ENCODE data around the gene EEIG1.

The EEIG1 gene

GRCh38 chr9:128005923-128006322, 25.1 kb upstream of the EEIG1 start (continued):
- TF ChIP-seq ZNF362 (tag by site-specific recombination; IDR thresholded peaks at IDR 0.05) (no peak), ZNF266 (tag by site-specific recombination; IDR thresholded peaks at IDR 0.05; ENCODE audit: low read depth) (no peak), ZNF488 (tag by site-specific recombination; IDR thresholded peaks at IDR 0.05) (no peak), ZNF544 (tag by site-specific recombination; IDR thresholded peaks at IDR 0.05) (no peak), ZNF629 (tag by site-specific recombination; IDR thresholded peaks at IDR 0.05) (no peak), ZBTB48 (tag by site-specific recombination; IDR thresholded peaks at IDR 0.05) (no peak)

- ChIA-PET CTCF (interaction anchor here (0.6 to 0.7 kb wide), 2 partner anchors 61 to 329 kb away, joined by 3 to 4 read pairs; no protein-coding TSS in a partner anchor), POLR2A (no interaction called here)
- Histone ChIP-seq H3K4me1 (ENCODE audit: control insufficient read depth, insufficient read depth, low read length) (no peaks in the 10 kb centered on the region), H3K4me3 (ENCODE audit: low read depth, low read length) (no peak overlapping the region), H3K27ac (ENCODE audit: extremely low read depth, low read depth, low read length) (no peak overlapping the region), H3K36me3 (ENCODE audit: control insufficient read depth in 2 of 2, insufficient read depth in 1 of 2, low read length in 2 of 2) (no peaks in the 10 kb centered on the region), H3K9me3 (ENCODE audit: control insufficient read depth, insufficient read depth, low read depth, low read length) (no peaks in the 10 kb centered on the region)
- TF ChIP-seq ZNF785 (tag by site-specific recombination; IDR thresholded peaks at IDR 0.05) (no peak), ZNF670 (tag by site-specific recombination; IDR thresholded peaks at IDR 0.05; ENCODE audit: low read depth) (no peak), ZNF133 (tag by site-specific recombination; IDR thresholded peaks at IDR 0.05) (no peak), ZNF266 (tag by site-specific recombination; IDR thresholded peaks at IDR 0.05; ENCODE audit: low read depth) (no peak), ZNF214 (tag by site-specific recombination; IDR thresholded peaks at IDR 0.05; ENCODE audit: borderline replicate concordance) (no peak), ZNF555 (tag by site-specific recombination; conservative IDR thresholded peaks at IDR 0.05) (no peak), PRDM2 (tag by site-specific recombination; IDR thresholded peaks at IDR 0.05; ENCODE audit: borderline replicate concordance) (no peak), ZNF280C (tag by site-specific recombination; IDR thresholded peaks at IDR 0.05) (no peak), ZBTB20 (tag by site-specific recombination; IDR thresholded peaks at IDR 0.05) (no peak), ZNF350 (tag by site-specific recombination; IDR thresholded peaks at IDR 0.05) (no peak), ZNF837 (tag by site-specific recombination; IDR thresholded peaks at IDR 0.05) (no peak), ZNF621 (tag by site-specific recombination; IDR thresholded peaks at IDR 0.05) (no peak), ZNF324 (tag by site-specific recombination; IDR thresholded peaks at IDR 0.05) (no peak), ZBTB7A (tag by site-specific recombination; IDR thresholded peaks at IDR 0.05; ENCODE audit: low read depth) (no peak), ZSCAN18 (tag by site-specific recombination; IDR thresholded peaks at IDR 0.05) (no peak)
Observed at GRCh38 chr9:128003966-128004604, 23.3 kb upstream of the EEIG1 start.

Measured in HEK293 (cell line).